Lower leg skin (tissue), 3 donors: ENCODE results near the gene TTI1.

Experiments used
- POLR2A ChIP-seq, 2 donors: fragments of 450-650 bp; IDR thresholded peaks; one replicate each; pipeline ENCODE4 v1.6.1; 2016 to 2017; ENCODE audit warnings: antibody characterized with exemption in 2 of 2, mild to moderate bottlenecking in 1 of 2, moderate library complexity in 1 of 2
- TF ChIP-seq, protein P1 (sequence below), 3 donors: fragments of 450-650 bp; IDR thresholded peaks; one replicate each; pipeline ENCODE4 v1.5.1; 2016; ENCODE audit warnings: antibody characterized with exemption in 3 of 3, mild to moderate bottlenecking in 3 of 3, moderate library complexity in 2 of 3

DNA sequence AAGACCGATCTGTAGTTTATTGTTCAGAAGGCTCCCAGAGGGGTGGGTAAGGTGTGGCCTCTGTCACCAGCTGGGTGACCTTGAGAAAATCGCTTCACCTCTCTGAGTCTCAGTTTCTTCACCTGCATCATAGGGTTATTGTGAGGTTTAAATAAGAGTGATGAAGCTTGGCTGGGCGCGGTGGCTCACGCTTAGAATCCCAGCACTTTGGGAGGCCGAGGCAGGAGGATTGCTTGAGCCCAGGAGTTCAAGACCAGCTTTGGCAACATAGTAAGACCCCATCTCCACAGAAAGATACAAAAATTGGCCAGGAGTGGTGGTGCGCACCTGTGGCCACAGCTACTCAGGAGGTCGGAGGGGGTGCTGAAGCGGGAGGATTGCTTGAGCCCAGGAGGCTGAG lies 94.3 kb downstream of the TTI1 start:
- TF ChIP-seq, protein P1, sequence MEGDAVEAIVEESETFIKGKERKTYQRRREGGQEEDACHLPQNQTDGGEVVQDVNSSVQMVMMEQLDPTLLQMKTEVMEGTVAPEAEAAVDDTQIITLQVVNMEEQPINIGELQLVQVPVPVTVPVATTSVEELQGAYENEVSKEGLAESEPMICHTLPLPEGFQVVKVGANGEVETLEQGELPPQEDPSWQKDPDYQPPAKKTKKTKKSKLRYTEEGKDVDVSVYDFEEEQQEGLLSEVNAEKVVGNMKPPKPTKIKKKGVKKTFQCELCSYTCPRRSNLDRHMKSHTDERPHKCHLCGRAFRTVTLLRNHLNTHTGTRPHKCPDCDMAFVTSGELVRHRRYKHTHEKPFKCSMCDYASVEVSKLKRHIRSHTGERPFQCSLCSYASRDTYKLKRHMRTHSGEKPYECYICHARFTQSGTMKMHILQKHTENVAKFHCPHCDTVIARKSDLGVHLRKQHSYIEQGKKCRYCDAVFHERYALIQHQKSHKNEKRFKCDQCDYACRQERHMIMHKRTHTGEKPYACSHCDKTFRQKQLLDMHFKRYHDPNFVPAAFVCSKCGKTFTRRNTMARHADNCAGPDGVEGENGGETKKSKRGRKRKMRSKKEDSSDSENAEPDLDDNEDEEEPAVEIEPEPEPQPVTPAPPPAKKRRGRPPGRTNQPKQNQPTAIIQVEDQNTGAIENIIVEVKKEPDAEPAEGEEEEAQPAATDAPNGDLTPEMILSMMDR (IDR thresholded peaks at IDR 0.05), result no peak
- TF ChIP-seq POLR2A (IDR thresholded peaks at IDR 0.05), result no peak
